NT2/D1 (cell line): ENCODE results near the gene KNTC1.

ENCODE experiments used
- DNase-seq: peaks from one replicate; pipeline ENCODE4 v3.0.0-alpha.2; 2011; ENCODE audit warnings: low read depth, low spot score
- H3K27me3 ChIP-seq: 2 replicates; pipeline ENCODE4 v1.6.0; 2011; ENCODE audit warnings: mild to moderate bottlenecking; ENCODE audit not compliant: insufficient read length, insufficient read depth
- H3K36me3 ChIP-seq: 2 replicates; pipeline ENCODE4 v1.6.1; 2011; ENCODE audit warnings: mild to moderate bottlenecking, low read length, mixed read lengths; ENCODE audit not compliant: insufficient read depth, insufficient read length
- H3K4me1 ChIP-seq: 2 replicates; pipeline ENCODE4 v1.5.1; 2011; ENCODE audit not compliant: insufficient read depth, insufficient read length
- H3K4me3 ChIP-seq: 2 replicates; pipeline ENCODE4 v1.5.1; 2011; ENCODE audit warnings: low read depth; ENCODE audit not compliant: insufficient read length
- H3K9ac ChIP-seq: 2 replicates; pipeline ENCODE4 v1.6.0; 2011; ENCODE audit warnings: low read depth; ENCODE audit not compliant: insufficient read length
- H3K9me3 ChIP-seq: 2 replicates; pipeline ENCODE4 v1.5.1; 2011; ENCODE audit warnings: mild to moderate bottlenecking, low read length; ENCODE audit not compliant: insufficient read depth
- SUZ12 ChIP-seq: IDR thresholded peaks from 2 replicates; pipeline ENCODE4 v1.6.1; 2011; ENCODE audit not compliant: insufficient read length, insufficient read depth; ENCODE audit errors: extremely low read depth
- YY1 ChIP-seq: IDR thresholded peaks from 2 replicates; pipeline ENCODE4 v1.6.1; 2011; ENCODE audit not compliant: insufficient read length, insufficient read depth
- ZNF274 ChIP-seq: IDR thresholded peaks from 2 replicates; pipeline ENCODE4 v1.6.1; 2011; ENCODE audit warnings: mild to moderate bottlenecking, low read depth, low read length

Gene KNTC1

DNA sequence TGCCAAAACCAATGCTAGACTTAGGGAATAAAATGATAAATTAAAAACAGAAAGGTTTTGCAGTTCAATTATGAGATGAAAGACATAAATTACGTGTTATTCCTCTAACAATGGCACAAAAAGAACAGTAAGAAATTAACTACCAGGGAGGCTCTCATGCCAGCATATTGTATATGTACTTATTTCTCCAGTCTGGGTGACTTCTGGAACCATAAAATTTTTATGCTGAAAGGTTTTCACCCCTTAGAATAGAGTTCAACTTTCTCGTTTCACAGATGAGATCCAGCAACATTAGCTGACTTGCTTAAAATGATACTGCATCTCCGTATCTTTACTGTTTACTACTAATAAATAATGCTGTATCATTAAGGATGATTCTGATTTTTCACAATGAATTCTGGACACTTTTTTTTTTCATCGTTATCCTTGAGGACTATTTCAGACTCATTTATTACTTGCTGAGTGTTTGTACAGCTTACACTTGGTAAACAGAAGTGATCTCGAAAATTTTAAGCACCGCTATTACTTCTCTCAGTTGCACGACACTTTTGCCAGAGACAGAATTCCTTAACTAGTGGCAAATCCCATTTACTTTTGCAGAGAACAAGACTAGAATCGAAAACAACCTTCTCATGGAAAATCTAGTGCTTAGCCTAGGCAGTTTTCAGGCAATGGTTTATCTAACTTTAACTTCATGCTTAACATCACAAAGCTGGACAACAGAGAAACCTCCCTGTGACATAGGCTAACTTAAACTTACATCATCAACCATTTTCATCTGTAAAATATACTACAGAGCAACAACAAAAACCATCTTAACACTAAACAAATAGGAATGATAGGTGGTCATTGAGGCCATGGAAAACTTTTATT is 3.0 kb upstream of the KNTC1 start:
- Histone ChIP-seq H3K9ac (peak overlapping the region; percentile 69), H3K4me1 (peaks cover 2% of the 10 kb centered on the region), H3K36me3 (peaks cover 66% of the 10 kb centered on the region), H3K27me3 (no peaks in the 10 kb centered on the region), H3K9me3 (no peaks in the 10 kb centered on the region), H3K4me3 (peak overlapping the region; percentile 56)
- DNase-seq: no peak
- TF ChIP-seq ZNF274 (no peak), YY1 (no peak), SUZ12 (no peak)

DNA sequence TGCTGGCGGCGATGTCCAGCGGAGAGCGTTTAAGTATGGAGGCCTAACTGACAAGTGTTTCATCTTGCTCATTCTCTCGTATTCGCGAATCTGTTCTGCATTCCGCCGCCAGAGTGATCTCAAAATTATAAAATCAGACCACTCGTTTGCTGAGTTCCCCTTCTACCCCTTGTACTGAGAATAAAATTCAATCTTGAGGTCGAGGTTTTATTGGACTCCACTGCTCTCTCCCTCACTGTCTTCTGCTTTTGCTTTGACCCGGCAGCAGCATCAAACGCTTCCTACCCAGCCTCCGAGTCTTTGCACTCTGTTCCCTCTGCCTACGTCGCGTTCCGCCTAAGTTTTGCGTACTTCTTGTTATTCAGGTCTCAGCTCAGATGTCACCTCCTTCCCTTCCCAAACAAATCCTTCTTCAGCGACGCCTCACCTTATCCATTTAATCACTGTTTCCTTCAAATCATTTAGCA is 462 bp downstream of the KNTC1 start:
- H3K27me3 ChIP-seq: no peaks in the 10 kb centered on the region
- H3K9me3 ChIP-seq: no peaks in the 10 kb centered on the region
- H3K36me3 ChIP-seq: peaks cover 57% of the 10 kb centered on the region
- H3K4me3 ChIP-seq: peak overlapping the region; percentile 93
- peak overlapping the region; percentile 96 for H3K9ac ChIP-seq
- no peaks in the 10 kb centered on the region for H3K4me1 ChIP-seq
- no peak for DNase-seq
- TF ChIP-seq YY1 (no peak), SUZ12 (no peak), ZNF274 (no peak)

DNA sequence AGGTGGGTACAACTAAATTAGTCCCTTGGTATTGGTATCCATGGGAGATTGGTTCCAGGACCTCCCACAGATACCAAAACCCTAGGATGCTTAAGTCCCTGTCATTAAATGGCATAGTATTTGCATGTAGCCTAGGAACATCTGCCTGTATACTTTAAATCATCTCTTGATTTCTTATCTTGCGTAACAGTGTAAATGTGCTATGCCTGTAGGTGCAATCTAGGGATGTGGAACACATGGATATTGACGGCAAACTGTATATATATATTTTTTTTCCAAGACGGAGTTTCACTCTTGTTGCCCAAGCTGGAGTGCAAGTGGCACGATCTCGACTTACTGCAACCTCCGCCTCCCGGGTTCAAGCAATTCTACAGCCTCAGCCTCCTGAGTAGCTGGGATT is 1.5 kb downstream of the KNTC1 start:
- no peaks in the 10 kb centered on the region for H3K9me3 ChIP-seq
- no peak overlapping the region for H3K9ac ChIP-seq
- H3K27me3 ChIP-seq: no peaks in the 10 kb centered on the region
- H3K4me1 ChIP-seq: no peaks in the 10 kb centered on the region
- H3K4me3 ChIP-seq: peak overlapping the region; percentile 93
- no peak for DNase-seq
- H3K36me3 ChIP-seq: peaks cover 57% of the 10 kb centered on the region
- no peak for TF ChIP-seq ZNF274
- no peak for TF ChIP-seq YY1
- no peak for TF ChIP-seq SUZ12

DNA sequence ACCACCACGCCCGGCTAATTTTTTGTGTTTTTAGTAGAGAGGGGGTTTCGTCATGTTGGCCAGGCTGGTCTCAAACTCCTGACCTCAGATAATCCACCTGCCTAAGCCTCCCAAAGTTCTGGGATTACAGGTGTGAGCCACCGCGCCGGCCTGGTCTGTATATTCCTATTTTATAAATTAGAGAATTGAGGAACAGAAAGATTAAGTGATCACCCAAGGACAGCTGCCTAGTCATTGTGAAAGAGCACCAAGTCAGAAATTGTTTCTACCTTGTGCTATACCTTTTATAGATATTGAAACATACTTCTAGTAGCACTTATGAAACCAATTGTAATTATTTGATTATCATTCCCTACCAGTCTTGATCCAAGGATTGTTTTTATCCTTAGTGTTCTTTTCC is 1.9 kb downstream of the KNTC1 start:
- H3K36me3 ChIP-seq: peaks cover 58% of the 10 kb centered on the region
- no peak for DNase-seq

DNA sequence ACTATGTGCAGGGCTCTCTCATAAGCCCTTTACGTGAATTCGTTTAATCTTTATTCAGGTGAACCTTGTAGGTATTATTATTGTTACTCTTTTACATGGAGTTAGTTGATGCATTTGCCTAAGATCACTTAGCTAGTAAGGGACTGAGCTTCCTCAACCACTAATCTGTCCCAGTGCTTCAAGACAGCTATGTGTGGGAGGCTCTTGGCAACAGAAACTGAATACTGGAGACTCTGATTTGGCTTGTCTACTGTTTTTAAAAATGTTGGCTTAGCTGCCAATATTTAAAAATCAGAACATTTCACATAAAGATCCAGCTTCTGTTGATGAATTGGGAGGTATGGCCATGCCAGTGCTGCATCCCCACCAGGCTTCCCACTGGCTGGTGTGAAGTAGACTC is 6.8 kb downstream of the KNTC1 start:
- DNase-seq: no peak
- Histone ChIP-seq H3K4me1 (no peaks in the 10 kb centered on the region), H3K9me3 (no peaks in the 10 kb centered on the region), H3K36me3 (peaks cover 86% of the 10 kb centered on the region), H3K4me3 (no peak overlapping the region), H3K9ac (no peak overlapping the region), H3K27me3 (no peaks in the 10 kb centered on the region)
- TF ChIP-seq SUZ12: no peak
- no peak for TF ChIP-seq YY1
- TF ChIP-seq ZNF274: no peak

More for the DNA sequence above, 1.9 kb downstream of the KNTC1 start:
- H3K9me3 ChIP-seq: no peaks in the 10 kb centered on the region
- H3K4me1 ChIP-seq: no peaks in the 10 kb centered on the region
- H3K27me3 ChIP-seq: no peaks in the 10 kb centered on the region
- TF ChIP-seq SUZ12 (no peak), YY1 (no peak), ZNF274 (no peak)
- H3K4me3 ChIP-seq: no peak overlapping the region
- H3K9ac ChIP-seq: no peak overlapping the region

DNA sequence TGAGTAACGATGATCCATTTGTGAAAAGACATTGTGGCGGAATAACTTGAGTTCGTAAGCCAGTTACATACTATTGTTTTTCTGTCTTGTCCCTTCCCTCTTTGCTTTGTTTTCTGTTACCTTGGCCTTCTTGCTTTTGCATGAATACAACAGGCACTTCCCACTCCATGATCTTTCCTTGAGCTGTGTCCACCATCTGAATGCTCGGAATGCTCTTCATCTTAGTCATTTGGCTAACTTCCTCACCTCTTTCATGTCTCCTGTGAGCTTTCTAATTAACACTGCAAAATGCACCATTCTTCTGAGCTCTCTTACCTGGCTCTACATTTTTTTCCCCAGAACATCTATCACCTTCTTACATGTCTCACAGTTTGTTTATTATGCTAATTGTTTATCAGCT is 10.0 kb downstream of the KNTC1 start:
- no peaks in the 10 kb centered on the region for H3K9me3 ChIP-seq
- H3K9ac ChIP-seq: no peak overlapping the region
- no peaks in the 10 kb centered on the region for H3K4me1 ChIP-seq
- no peaks in the 10 kb centered on the region for H3K27me3 ChIP-seq
- TF ChIP-seq YY1: no peak
- no peak for TF ChIP-seq ZNF274
- TF ChIP-seq SUZ12: no peak
- peaks cover 89% of the 10 kb centered on the region for H3K36me3 ChIP-seq
- no peak for DNase-seq
- no peak overlapping the region for H3K4me3 ChIP-seq

DNA sequence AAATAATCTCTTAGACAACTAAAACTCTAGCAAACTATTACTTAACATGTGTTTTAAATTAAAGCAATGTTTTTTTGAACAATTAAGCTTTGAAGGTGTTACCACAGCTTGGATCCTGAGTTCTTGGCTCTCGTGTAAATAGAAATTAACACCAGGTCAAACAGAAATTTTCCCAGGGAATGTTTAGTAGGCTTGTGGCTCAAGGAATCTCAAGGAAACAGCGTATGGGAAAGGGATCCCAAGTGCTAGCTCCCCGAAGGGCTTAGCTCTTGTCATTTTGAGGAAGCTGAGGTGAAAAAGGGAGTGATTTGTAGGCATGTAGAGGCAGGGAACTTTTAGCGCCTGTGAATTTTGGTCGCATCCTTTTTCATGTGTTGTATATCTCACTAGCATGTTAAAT is 11.4 kb downstream of the KNTC1 start:
- H3K36me3 ChIP-seq: peaks cover 89% of the 10 kb centered on the region
- no peak overlapping the region for H3K9ac ChIP-seq
- no peaks in the 10 kb centered on the region for H3K4me1 ChIP-seq
- H3K9me3 ChIP-seq: no peaks in the 10 kb centered on the region
- DNase-seq: no peak
- no peak overlapping the region for H3K4me3 ChIP-seq
- no peaks in the 10 kb centered on the region for H3K27me3 ChIP-seq
- TF ChIP-seq ZNF274 (no peak), YY1 (no peak), SUZ12 (no peak)
